ENCODE measurements around the gene LRRC59.
A peak's percentile ranks its signal among the peaks of the same experiment; 100 is the strongest.

The LRRC59 gene

GRCh38 chr17:50361561-50362480 lies 35.5 kb downstream of the LRRC59 start:
- peak; percentile 82 for TF ChIP-seq CTCF (conservative IDR thresholded peaks at IDR 0.05)
- H3K27ac ChIP-seq, result peak overlapping the region; percentile 30

GRCh38 chr17:50360486-50361115 lies 36.7 kb downstream of the LRRC59 start:
- H3K27ac ChIP-seq, result no peak overlapping the region
- no peak for TF ChIP-seq CTCF (conservative IDR thresholded peaks at IDR 0.05)

- H3K27ac ChIP-seq, result no peak overlapping the region
- TF ChIP-seq CTCF (conservative IDR thresholded peaks at IDR 0.05), result no peak
Measured at GRCh38 chr17:50359998-50360461, 37.3 kb downstream of the LRRC59 start.

- H3K27ac ChIP-seq, result no peak overlapping the region
- TF ChIP-seq CTCF (conservative IDR thresholded peaks at IDR 0.05), result no peak
Measured at GRCh38 chr17:50359005-50359699, 38.2 kb downstream of the LRRC59 start.

GRCh38 chr17:50358177-50358576 lies 39.1 kb downstream of the LRRC59 start:
- no peak for TF ChIP-seq CTCF (conservative IDR thresholded peaks at IDR 0.05)
- no peak overlapping the region for H3K27ac ChIP-seq

- H3K27ac ChIP-seq, result no peak overlapping the region
- no peak for TF ChIP-seq CTCF (conservative IDR thresholded peaks at IDR 0.05)
Measured at GRCh38 chr17:50356892-50357510, 40.3 kb downstream of the LRRC59 start.

Data from VCaP (cell line).